PC-9 (cell line): ENCODE data around the gene CAPN1.

Experiments
- CTCF ChIP-seq: fragments of 200-600 bp; sonication (generic); conservative IDR thresholded peaks from 2 replicates; pipeline ENCODE4 v1.6.1; 2017; ENCODE audit warnings: mixed run types, antibody characterized with exemption, mild to moderate bottlenecking, moderate library complexity
- EZH2 ChIP-seq: fragments of 200-600 bp; sonication (generic); IDR thresholded peaks from 2 replicates; pipeline ENCODE4 v1.8.0; 2017; ENCODE audit warnings: antibody characterized with exemption, low read depth

- TF ChIP-seq CTCF (no peak), EZH2 (no peak)
Observed at GRCh38 chr11:65157336-65157735, 24.4 kb upstream of the CAPN1 start.
